Karpas-422 (cell line): ENCODE data around the gene FBRSL1. TPM values are rescaled to one million over a fixed set of nuclear protein-coding genes. Genes with fewer than 3 reads are reported as not detected.
"Not testable (repeated sequence)": the region's sequence is repeated elsewhere in the genome, so short reads cannot be mapped to it uniquely, and the experiment has no call there.

Experiments
- DNase-seq: peaks from one replicate; pipeline ENCODE4 v3.0.0-alpha.2; 2015
- H2AFZ ChIP-seq: fragments of 200-600 bp; sonication (generic); 2 replicates; pipeline ENCODE4 v1.6.1; 2014; ENCODE audit warnings: antibody characterized with exemption, low read length, mixed read lengths
- H3K27ac ChIP-seq: fragments of 200-600 bp; sonication (generic); 2 replicates; pipeline ENCODE4 v1.5.1; 2014; ENCODE audit warnings: mild to moderate bottlenecking, low read length, moderate library complexity
- H3K27me3 ChIP-seq: fragments of 200-600 bp; sonication (generic); 2 replicates; pipeline ENCODE4 v1.6.1; 2014; ENCODE audit warnings: low read length, mixed read lengths
- H3K36me3 ChIP-seq: fragments of 200-600 bp; sonication (generic); 2 replicates; pipeline ENCODE4 v1.6.1; 2014; ENCODE audit warnings: low read length, mixed read lengths; ENCODE audit not compliant: insufficient read depth
- H3K4me1 ChIP-seq: fragments of 200-600 bp; sonication (generic); 2 replicates; pipeline ENCODE4 v1.6.1; 2014; ENCODE audit warnings: mild to moderate bottlenecking, low read length, mixed read lengths
- H3K4me2 ChIP-seq: fragments of 200-600 bp; sonication (generic); 2 replicates; pipeline ENCODE4 v1.6.1; 2014; ENCODE audit warnings: low read length, low read depth, mild to moderate bottlenecking; ENCODE audit not compliant: poor library complexity, severe bottlenecking
- H3K4me3 ChIP-seq: fragments of 200-600 bp; sonication (generic); 2 replicates; pipeline ENCODE4 v1.5.1; 2014; ENCODE audit warnings: mild to moderate bottlenecking, antibody characterized with exemption, low read length, mixed read lengths
- H3K79me2 ChIP-seq: fragments of 200-600 bp; sonication (generic); 2 replicates; pipeline ENCODE4 v1.6.1; 2014; ENCODE audit warnings: mild to moderate bottlenecking, low read length, mixed read lengths
- H3K9ac ChIP-seq: fragments of 200-600 bp; sonication (generic); 2 replicates; pipeline ENCODE4 v1.6.0; 2014; ENCODE audit warnings: low read length
- H3K9me2 ChIP-seq: fragments of 200-600 bp; sonication (generic), shearing (Covaris generic); replicated peaks from 2 replicates; pipeline ENCODE4 v1.6.0; 2014; ENCODE audit warnings: mild to moderate bottlenecking, low read length, moderate library complexity; ENCODE audit not compliant: insufficient read depth
- H3K9me3 ChIP-seq: fragments of 300-700, 200-600 bp; sonication (generic); 2 replicates; pipeline ENCODE4 v1.6.1; 2014; ENCODE audit warnings: low read length, mixed read lengths
- H4K20me1 ChIP-seq: fragments of 200-600 bp; sonication (generic); 2 replicates; pipeline ENCODE4 v1.6.1; 2014; ENCODE audit warnings: mild to moderate bottlenecking, antibody characterized with exemption, low read length, low read depth; ENCODE audit not compliant: insufficient read depth
- total RNA-seq: library from RNA; depleted of rRNA; stranded (reverse); fragments of >200 nt; shearing (Covaris generic); gene quantifications from 2 replicates; pipeline ENCODE4 v1.2.3, GENCODE V29; 2014; ENCODE audit warnings: low replicate concordance

Gene FBRSL1
- total RNA-seq, 1 experiment from 2014 or later, result 4.0 TPM

GRCh38 chr12:132471858-132472255 lies 18.1 kb upstream of the FBRSL1 start:
- H3K79me2 ChIP-seq, result no peaks in the 10 kb centered on the region
- H4K20me1 ChIP-seq, result no peaks in the 10 kb centered on the region
- H3K9ac ChIP-seq, result no peak overlapping the region
- H3K9me2 ChIP-seq, result no peaks in the 10 kb centered on the region
- no peak overlapping the region for H2AFZ ChIP-seq
- H3K4me1 ChIP-seq, result peaks cover 19% of the 10 kb centered on the region
- H3K27me3 ChIP-seq, result no peaks in the 10 kb centered on the region
- H3K9me3 ChIP-seq, result no peaks in the 10 kb centered on the region
- H3K4me2 ChIP-seq, result no peak overlapping the region
- H3K4me3 ChIP-seq, result no peak overlapping the region
- no peak for DNase-seq
- H3K27ac ChIP-seq, result no peak overlapping the region
- H3K36me3 ChIP-seq, result no peaks in the 10 kb centered on the region

DNA sequence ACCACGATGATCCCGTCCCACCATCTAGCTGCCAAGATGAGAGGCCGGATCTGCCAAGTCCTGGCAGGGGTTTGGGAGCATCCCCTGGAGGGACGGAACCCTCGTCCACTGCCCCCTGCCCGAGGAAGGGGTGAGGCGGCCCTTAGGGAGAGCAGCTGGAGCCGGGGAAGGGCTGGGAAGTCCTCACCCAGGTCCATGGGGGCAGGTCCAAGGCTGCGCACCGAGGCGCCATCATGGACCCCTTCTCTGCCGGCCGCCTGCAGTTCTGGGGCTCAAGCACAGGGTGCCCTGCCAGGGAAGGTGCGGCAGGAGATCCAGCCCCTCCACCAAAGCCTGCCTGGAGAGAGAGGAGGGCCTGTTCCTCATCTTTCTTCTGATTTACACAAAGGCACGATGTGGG lies 17.6 kb upstream of the FBRSL1 start:
- Histone ChIP-seq H3K27ac (no peak overlapping the region), H3K9me3 (no peaks in the 10 kb centered on the region), H4K20me1 (no peaks in the 10 kb centered on the region), H3K27me3 (no peaks in the 10 kb centered on the region), H3K36me3 (no peaks in the 10 kb centered on the region), H3K9me2 (no peaks in the 10 kb centered on the region), H3K9ac (no peak overlapping the region), H3K4me2 (no peak overlapping the region), H3K4me1 (peaks cover 19% of the 10 kb centered on the region), H2AFZ (no peak overlapping the region), H3K4me3 (no peak overlapping the region), H3K79me2 (no peaks in the 10 kb centered on the region)
- no peak for DNase-seq

DNA sequence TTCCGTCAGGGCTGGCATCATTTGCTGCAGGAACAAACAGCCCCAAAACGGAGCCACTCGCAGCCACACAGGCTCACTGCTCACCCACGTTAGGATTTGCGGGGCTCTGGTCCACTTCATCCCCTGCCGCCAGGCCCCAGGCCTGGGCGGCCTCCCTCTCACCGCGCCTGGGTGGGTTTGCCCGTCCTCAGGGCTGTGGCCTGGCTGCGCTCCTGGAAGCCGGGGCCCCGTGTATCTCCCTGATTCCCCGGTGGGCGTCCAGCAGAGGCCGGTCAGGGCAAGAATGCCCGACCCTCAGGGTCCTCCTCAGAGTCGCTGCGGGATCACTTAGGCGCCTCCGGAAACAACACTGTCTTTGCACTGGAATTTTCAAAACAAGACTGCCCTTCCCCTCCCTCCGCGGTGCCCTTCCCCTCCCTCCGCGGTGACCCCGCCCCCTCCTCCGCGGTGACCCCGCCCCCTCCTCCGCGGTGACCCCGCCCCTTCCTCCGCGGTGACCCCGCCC lies 15.7 kb upstream of the FBRSL1 start:
- no peak for DNase-seq
- H3K27ac ChIP-seq, result no peak overlapping the region
- no peaks in the 10 kb centered on the region for H3K9me2 ChIP-seq
- peaks cover 8% of the 10 kb centered on the region for H3K4me1 ChIP-seq
- H3K4me3 ChIP-seq, result no peak overlapping the region
- no peak overlapping the region for H3K9ac ChIP-seq
- H3K9me3 ChIP-seq, result no peaks in the 10 kb centered on the region
- no peaks in the 10 kb centered on the region for H3K27me3 ChIP-seq
- no peak overlapping the region for H3K4me2 ChIP-seq
- H2AFZ ChIP-seq, result no peak overlapping the region
- no peaks in the 10 kb centered on the region for H3K36me3 ChIP-seq
- no peaks in the 10 kb centered on the region for H4K20me1 ChIP-seq
- H3K79me2 ChIP-seq, result no peaks in the 10 kb centered on the region

GRCh38 chr12:132474799-132475303 lies 15.1 kb upstream of the FBRSL1 start:
- H3K27ac ChIP-seq, H3K9ac ChIP-seq, H3K27me3 ChIP-seq, H3K9me2 ChIP-seq, H2AFZ ChIP-seq, H3K9me3 ChIP-seq, H3K4me3 ChIP-seq, H3K36me3 ChIP-seq, H3K4me2 ChIP-seq, H3K79me2 ChIP-seq, H3K4me1 ChIP-seq, DNase-seq, H4K20me1 ChIP-seq: not testable (repeated sequence)

GRCh38 chr12:132475304-132476037 lies 14.5 kb upstream of the FBRSL1 start:
- Histone ChIP-seq H3K4me1 (0 out of 2 replicates have a peak, but pooled peaks cover 3% of the 10 kb centered on the region), H3K4me3 (no peak overlapping the region)

DNA sequence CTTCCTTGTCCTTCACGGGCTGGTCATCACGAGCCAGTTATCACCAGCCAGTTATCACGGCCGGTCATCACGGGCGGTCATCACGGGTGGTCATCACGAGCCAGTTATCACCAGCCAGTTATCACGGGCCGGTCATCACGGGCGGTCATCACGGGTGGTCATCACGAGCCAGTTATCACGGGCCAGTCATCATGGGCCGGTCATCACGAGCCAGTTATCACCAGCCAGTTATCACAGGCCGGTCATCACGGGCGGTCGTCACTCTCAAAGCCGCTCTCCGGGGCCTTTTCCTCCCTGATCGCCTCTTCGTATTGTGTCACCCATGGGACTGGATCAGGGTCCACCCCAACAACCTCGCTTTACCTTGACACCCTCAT lies 13.9 kb upstream of the FBRSL1 start:
- H3K9me2 ChIP-seq, result no peaks in the 10 kb centered on the region
- H3K79me2 ChIP-seq, result no peaks in the 10 kb centered on the region
- no peaks in the 10 kb centered on the region for H3K9me3 ChIP-seq
- no peak overlapping the region for H3K27ac ChIP-seq
- H3K4me2 ChIP-seq, result no peak overlapping the region
- no peaks in the 10 kb centered on the region for H3K36me3 ChIP-seq
- no peaks in the 10 kb centered on the region for H4K20me1 ChIP-seq
- H2AFZ ChIP-seq, result no peak overlapping the region
- no peaks in the 10 kb centered on the region for H3K27me3 ChIP-seq
- 0 out of 2 replicates have a peak, but pooled peaks cover under 1% of the 10 kb centered on the region for H3K4me1 ChIP-seq
- DNase-seq, result no peak
- H3K4me3 ChIP-seq, result no peak overlapping the region
- H3K9ac ChIP-seq, result no peak overlapping the region

More at GRCh38 chr12:132475304-132476037, 14.5 kb upstream of the FBRSL1 start:
- H3K79me2 ChIP-seq, result no peaks in the 10 kb centered on the region
- no peak overlapping the region for H2AFZ ChIP-seq
- no peak overlapping the region for H3K4me2 ChIP-seq
- no peaks in the 10 kb centered on the region for H4K20me1 ChIP-seq
- no peak overlapping the region for H3K27ac ChIP-seq
- H3K27me3 ChIP-seq, result no peaks in the 10 kb centered on the region
- no peak overlapping the region for H3K9ac ChIP-seq
- no peaks in the 10 kb centered on the region for H3K36me3 ChIP-seq
- no peaks in the 10 kb centered on the region for H3K9me2 ChIP-seq
- H3K9me3 ChIP-seq, result no peaks in the 10 kb centered on the region
- no peak for DNase-seq

- H3K27ac ChIP-seq, result no peak overlapping the region
- no peaks in the 10 kb centered on the region for H3K4me1 ChIP-seq
- H2AFZ ChIP-seq, result no peak overlapping the region
- H3K4me2 ChIP-seq, result no peak overlapping the region
- H3K9me3 ChIP-seq, result no peaks in the 10 kb centered on the region
- no peaks in the 10 kb centered on the region for H3K27me3 ChIP-seq
- H4K20me1 ChIP-seq, result no peaks in the 10 kb centered on the region
- H3K79me2 ChIP-seq, result no peaks in the 10 kb centered on the region
- H3K9ac ChIP-seq, result no peak overlapping the region
- no peaks in the 10 kb centered on the region for H3K36me3 ChIP-seq
- H3K4me3 ChIP-seq, result no peak overlapping the region
- H3K9me2 ChIP-seq, result no peaks in the 10 kb centered on the region
- no peak for DNase-seq
Observed at GRCh38 chr12:132476421-132476820, 13.5 kb upstream of the FBRSL1 start.

DNA sequence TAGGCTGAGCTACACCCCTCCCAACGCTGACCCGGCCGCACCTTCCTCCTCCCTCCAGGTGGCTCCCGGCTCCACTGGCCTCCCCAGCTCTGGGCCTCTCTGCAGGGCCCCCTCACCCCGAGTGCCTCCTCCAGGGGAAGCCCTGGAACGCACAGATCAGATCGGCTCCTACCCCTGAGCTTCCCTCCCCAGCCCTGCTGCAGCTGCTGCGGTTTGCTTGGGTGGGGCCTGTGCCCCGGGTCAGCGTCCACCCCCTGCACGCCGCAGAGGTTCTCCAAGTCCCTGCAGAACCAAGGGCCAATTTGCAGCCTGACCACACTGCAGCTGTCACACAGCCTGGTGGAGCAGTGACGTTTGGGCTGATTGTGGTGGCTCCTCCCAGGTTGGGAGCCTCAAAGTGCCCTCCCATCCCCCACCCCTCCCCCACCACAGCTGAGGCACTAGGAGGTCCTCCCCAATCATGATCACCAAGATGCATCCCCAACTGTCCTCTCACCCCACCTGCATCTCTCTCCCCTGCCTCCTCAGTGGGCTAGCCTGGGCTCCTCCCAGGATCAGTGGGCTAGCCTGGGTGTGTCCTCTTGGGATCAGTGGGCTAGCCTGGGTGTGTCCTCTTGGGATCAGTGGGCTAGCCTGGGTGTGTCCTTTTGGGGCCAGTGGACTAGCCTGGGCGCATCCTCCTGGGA lies 12.8 kb upstream of the FBRSL1 start:
- no peaks in the 10 kb centered on the region for H3K9me2 ChIP-seq
- no peaks in the 10 kb centered on the region for H4K20me1 ChIP-seq
- H3K4me3 ChIP-seq, result no peak overlapping the region
- H3K27me3 ChIP-seq, result no peaks in the 10 kb centered on the region
- H2AFZ ChIP-seq, result no peak overlapping the region
- H3K4me1 ChIP-seq, result no peaks in the 10 kb centered on the region
- no peak for DNase-seq
- H3K9me3 ChIP-seq, result no peaks in the 10 kb centered on the region
- no peak overlapping the region for H3K27ac ChIP-seq
- H3K79me2 ChIP-seq, result no peaks in the 10 kb centered on the region
- H3K9ac ChIP-seq, result no peak overlapping the region
- no peak overlapping the region for H3K4me2 ChIP-seq
- no peaks in the 10 kb centered on the region for H3K36me3 ChIP-seq
